Esophagus muscularis mucosa (tissue), 4 donors: ENCODE measurements around the gene FMN1. TPM values are rescaled to one million over a fixed set of nuclear protein-coding genes. Genes with fewer than 3 reads are reported as not detected.

Experiments used
- DNase-seq: peaks from one replicate; pipeline ENCODE4 v3.0.0-alpha.2; 2017; ENCODE audit errors: extremely low spot score
- H3K27ac ChIP-seq, 4 donors: fragments of 200-600 bp; sonication (generic); replicated peaks in 1 of 4; 1 replicate in 3 of 4; 2 replicates in 1 of 4; pipeline ENCODE4 v1.5.1; 2016 to 2019; ENCODE audit warnings: mild to moderate bottlenecking in 1 of 4
- H3K27me3 ChIP-seq, 4 donors: fragments of 200-600 bp; sonication (generic); one replicate each; pipeline versions ENCODE4 v1.5.1 to v1.6.0; 2016 to 2019
- H3K36me3 ChIP-seq, 4 donors: fragments of 200-600 bp; sonication (generic); one replicate each; pipeline ENCODE4 v1.5.1; 2016 to 2019
- H3K4me1 ChIP-seq, 4 donors: fragments of 200-600 bp; sonication (generic); one replicate each; pipeline ENCODE4 v1.5.1; 2016 to 2019
- H3K4me3 ChIP-seq, 4 donors: fragments of 200-600 bp; sonication (generic); 1 replicate in 2 of 4; 2 replicates in 2 of 4; pipeline ENCODE4 v1.5.1; 2016 to 2019; ENCODE audit warnings: mild to moderate bottlenecking in 4 of 4, moderate library complexity in 1 of 4
- H3K9me3 ChIP-seq, 4 donors: fragments of 200-600 bp; sonication (generic); 1 replicate in 3 of 4; 2 replicates in 1 of 4; pipeline ENCODE4 v1.5.1; 2016 to 2019
- CTCF ChIP-seq, 3 experiments: fragments of 200-600 bp in 2 of 3; fragments of 450-650 bp in 1 of 3; sonication (generic) in 2 of 3; IDR thresholded peaks; one replicate each; pipeline ENCODE4 v1.5.1; 2017 to 2019; ENCODE audit warnings: antibody characterized with exemption in 3 of 3, mild to moderate bottlenecking in 2 of 3, moderate library complexity in 1 of 3
- EP300 ChIP-seq: sonication (generic); formaldehyde crosslinking; IDR thresholded peaks from one replicate; pipeline ENCODE4 v1.6.1; 2017; ENCODE audit warnings: antibody characterized with exemption
- POLR2A ChIP-seq: fragments of 450-650 bp; IDR thresholded peaks from one replicate; pipeline ENCODE4 v1.6.1; 2017; ENCODE audit warnings: antibody characterized with exemption, moderate library complexity, mild to moderate bottlenecking, low read depth
- POLR2AphosphoS5 ChIP-seq, 2 donors: sonication (generic); formaldehyde crosslinking; IDR thresholded peaks; one replicate each; pipeline ENCODE4 v1.6.1; 2017; ENCODE audit warnings: antibody characterized with exemption in 2 of 2
- WGBS: methylation state at CpG from one replicate; pipeline ENCODE4 v1.1.5; 2018; 5-methylcytosine and 5-hydroxymethylcytosine counted together
- intact Hi-C: fragments of 100-400 bp; cut with DNase I; formaldehyde crosslinking; loops from one replicate; pipeline ENCODE4 v1.15.1; 2023
- total RNA-seq, 4 donors: library from RNA; depleted of rRNA; stranded (reverse); fragments of >200 nt; gene quantifications; one replicate each; pipeline versions ENCODE4 v1.1.0 to v1.2.1, GENCODE V29; 2016

FMN1 gene
- total RNA-seq, 4 donors from 2014 or later = 4.8 to 12.5 (median 8.6) TPM

GRCh38 chr15:33200444-33200843 is 5.9 kb upstream of the FMN1 start:
- Histone ChIP-seq H3K27me3 (no peaks in the 10 kb centered on the region), H3K36me3 (no peaks in the 10 kb centered on the region), H3K27ac (no peak overlapping the region), H3K4me1 (peaks cover 0 to 4% (median 2%) of the 10 kb centered on the region in 4 donors), H3K4me3 (no peak overlapping the region), H3K9me3 (no peaks in the 10 kb centered on the region)
- DNase-seq = peak; percentile 50
- no peak for TF ChIP-seq POLR2A
- no peak for TF ChIP-seq EP300
- TF ChIP-seq CTCF (IDR thresholded peaks at IDR 0.05) = no peak
- no peak for TF ChIP-seq POLR2AphosphoS5 (IDR thresholded peaks at IDR 0.05)
- intact Hi-C loops = no loop called here
- WGBS = 92% methylated on average over 5 of the region's 5 CpGs

GRCh38 chr15:33198541-33198940 is 4.0 kb upstream of the FMN1 start:
- 93% methylated on average over 4 of the region's 4 CpGs for WGBS

GRCh38 chr15:33197636-33198035 is 3.1 kb upstream of the FMN1 start:
- Histone ChIP-seq H3K4me1 (peaks cover 0 to 16% (median 16%) of the 10 kb centered on the region in 4 donors), H3K36me3 (no peaks in the 10 kb centered on the region), H3K4me3 (no peak overlapping the region), H3K27me3 (no peaks in the 10 kb centered on the region), H3K9me3 (no peaks in the 10 kb centered on the region), H3K27ac (no peak overlapping the region)
- WGBS = 97% methylated on average over 5 of the region's 5 CpGs
- intact Hi-C loops = no loop called here
- no peak for TF ChIP-seq POLR2AphosphoS5 (IDR thresholded peaks at IDR 0.05)
- TF ChIP-seq POLR2A = no peak
- no peak for TF ChIP-seq EP300
- no peak for TF ChIP-seq CTCF (IDR thresholded peaks at IDR 0.05)
- no peak for DNase-seq

More at GRCh38 chr15:33198541-33198940, 4.0 kb upstream of the FMN1 start:
- no peaks in the 10 kb centered on the region for H3K9me3 ChIP-seq
- no peaks in the 10 kb centered on the region for H3K27me3 ChIP-seq
- H3K36me3 ChIP-seq = no peaks in the 10 kb centered on the region
- H3K4me1 ChIP-seq = peaks cover 0 to 16% (median 16%) of the 10 kb centered on the region in 4 donors
- no peak for DNase-seq
- no peak for TF ChIP-seq CTCF (IDR thresholded peaks at IDR 0.05)
- TF ChIP-seq POLR2AphosphoS5 (IDR thresholded peaks at IDR 0.05) = no peak
- intact Hi-C loops = no loop called here
- no peak overlapping the region for H3K4me3 ChIP-seq
- no peak overlapping the region for H3K27ac ChIP-seq

- Histone ChIP-seq H3K4me1 (peaks cover 0 to 16% (median 12%) of the 10 kb centered on the region in 4 donors), H3K27me3 (no peaks in the 10 kb centered on the region), H3K27ac (peak overlapping the region in 2 of 4 donors; percentile 73 to 75), H3K9me3 (no peaks in the 10 kb centered on the region), H3K36me3 (no peaks in the 10 kb centered on the region), H3K4me3 (peak overlapping the region; percentile 57 to 72 (median 62))
- 19% methylated on average over 10 of the region's 17 CpGs for WGBS
- no peak for TF ChIP-seq POLR2A
- no peak for TF ChIP-seq EP300
- TF ChIP-seq CTCF (IDR thresholded peaks at IDR 0.05) = no peak
- no peak for TF ChIP-seq POLR2AphosphoS5 (IDR thresholded peaks at IDR 0.05)
- DNase-seq = no peak
- intact Hi-C loops = no loop called here
Observed at GRCh38 chr15:33194237-33194636, 277 bp downstream of the FMN1 start.

GRCh38 chr15:33191591-33191990 is 2.9 kb downstream of the FMN1 start:
- intact Hi-C loops = no loop called here
- H3K27ac ChIP-seq = no peak overlapping the region
- 84% methylated on average over 3 of the region's 3 CpGs for WGBS

More at GRCh38 chr15:33191591-33191990, 2.9 kb downstream of the FMN1 start:
- DNase-seq = no peak
- Histone ChIP-seq H3K27me3 (no peaks in the 10 kb centered on the region), H3K4me3 (no peak overlapping the region), H3K4me1 (peaks cover 5 to 16% (median 12%) of the 10 kb centered on the region in 4 donors), H3K36me3 (no peaks in the 10 kb centered on the region), H3K9me3 (no peaks in the 10 kb centered on the region)
- no peak for TF ChIP-seq POLR2A
- no peak for TF ChIP-seq POLR2AphosphoS5 (IDR thresholded peaks at IDR 0.05)
- no peak for TF ChIP-seq CTCF (IDR thresholded peaks at IDR 0.05)
- TF ChIP-seq EP300 = no peak
